GM18907 (cell line): ENCODE measurements around the gene RSPRY1.
"Not testable (repeated sequence)": the region's sequence is repeated elsewhere in the genome, so short reads cannot be mapped to it uniquely, and the experiment has no call there.

Source experiments
- ATAC-seq: cut with Tn5 transposase; IDR thresholded peaks from one replicate; pipeline ENCODE4 v1.9.1; 2021; ENCODE audit warnings: mild to moderate bottlenecking, moderate library complexity; ENCODE audit not compliant: unreplicated experiment

RSPRY1 gene

DNA sequence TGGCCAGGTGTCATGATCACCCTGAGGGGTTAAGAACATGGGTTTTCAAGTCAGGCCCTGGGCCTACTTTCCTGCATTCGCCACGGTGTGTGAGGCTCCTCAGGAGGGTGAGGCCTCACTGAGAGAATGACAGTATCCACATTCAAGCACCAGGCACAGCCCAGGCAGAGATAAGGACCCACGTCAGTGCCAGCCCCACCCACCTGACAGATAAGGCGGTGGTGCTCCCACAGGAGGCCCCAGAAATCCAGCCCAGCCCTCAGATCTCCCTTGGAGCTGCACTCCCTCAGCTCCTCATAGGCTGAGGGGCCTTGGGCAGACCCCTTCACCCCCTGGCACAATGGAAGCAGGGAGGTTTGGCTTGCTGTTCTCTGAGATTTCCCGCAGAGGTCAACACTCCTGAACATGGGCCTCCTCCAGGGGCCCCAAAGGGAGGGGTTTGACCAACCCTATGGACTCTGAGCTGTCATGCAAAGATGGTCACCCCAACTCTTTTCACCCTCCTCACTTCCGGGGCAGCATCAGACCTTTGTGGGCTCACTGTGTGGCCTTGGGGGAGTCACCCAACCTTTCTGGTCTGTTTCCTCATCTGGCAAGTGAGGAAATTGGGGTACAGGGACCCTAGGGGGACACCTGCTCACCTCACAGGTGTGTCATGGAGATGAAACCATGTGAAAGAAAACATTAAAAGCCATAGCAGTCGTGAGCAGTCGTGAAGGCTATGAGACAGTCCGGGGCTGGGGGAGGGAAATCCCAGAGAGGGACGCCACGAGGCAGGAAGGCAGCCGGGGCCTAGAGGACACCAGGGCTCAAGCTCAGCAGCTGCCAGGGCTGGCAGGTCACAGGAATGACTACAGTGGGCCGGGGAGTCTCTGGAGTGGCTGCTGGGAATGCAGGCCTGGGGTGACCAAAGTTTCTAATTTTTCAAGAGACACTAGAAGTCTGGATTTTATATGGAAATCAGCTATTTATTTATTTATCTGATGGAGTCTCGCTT, 83.0 kb downstream of the RSPRY1 start:
- ATAC-seq, result no peak

DNA sequence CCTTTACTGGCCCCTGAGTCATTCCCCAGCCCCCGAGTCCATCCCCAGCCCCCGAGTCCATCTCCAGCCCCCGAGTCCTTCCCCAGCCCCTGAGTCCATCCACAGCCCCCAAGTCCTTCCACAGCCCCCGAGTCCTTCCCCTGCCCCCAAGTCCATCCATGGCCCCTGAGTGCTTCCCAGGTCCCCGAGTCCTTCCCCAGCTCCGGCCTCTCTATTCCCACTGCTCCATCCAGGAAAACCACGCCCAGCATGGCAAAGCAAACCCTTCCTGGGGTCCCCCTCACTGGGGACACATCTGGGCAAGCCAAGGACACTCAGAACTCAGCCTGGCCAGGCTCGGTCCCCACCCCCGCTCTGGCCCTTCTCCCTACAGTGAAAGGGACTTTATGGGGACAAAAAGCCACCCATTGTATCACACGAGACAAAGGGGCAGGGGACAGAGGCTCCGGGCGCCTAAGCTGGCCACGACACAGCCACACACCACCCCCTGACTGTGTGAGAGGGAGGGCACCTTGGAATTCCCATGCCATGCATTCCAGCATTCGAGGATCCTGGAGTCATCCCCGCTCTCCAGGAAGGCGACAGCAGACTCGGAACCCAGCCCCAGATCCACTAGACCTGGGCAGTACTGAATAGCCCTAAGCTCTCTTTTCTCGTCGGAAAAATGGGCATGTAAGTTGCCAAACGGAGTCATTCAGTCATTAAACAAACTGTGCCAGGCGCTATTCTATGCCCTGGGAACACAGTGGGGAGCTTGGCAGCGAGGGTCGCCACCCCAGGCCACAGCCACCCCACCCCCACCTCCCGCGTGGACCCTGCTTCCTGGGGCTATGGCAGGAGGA, 84.3 kb downstream of the RSPRY1 start:
- no peak for ATAC-seq

DNA sequence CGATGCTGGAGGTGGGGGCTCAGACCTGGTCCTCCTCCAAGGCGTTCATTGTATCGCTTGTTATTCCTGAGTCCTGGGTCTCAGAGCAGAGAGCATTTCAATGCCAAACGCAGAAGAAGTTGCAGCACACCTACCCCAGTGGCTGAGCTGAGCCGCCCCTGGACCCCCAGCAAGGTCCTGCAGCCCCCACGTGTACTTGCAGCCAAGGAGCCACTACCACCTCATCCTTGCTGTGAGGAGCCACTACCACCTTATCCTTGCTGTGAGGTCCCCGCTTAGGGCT, 84.9 kb downstream of the RSPRY1 start:
- no peak for ATAC-seq

DNA sequence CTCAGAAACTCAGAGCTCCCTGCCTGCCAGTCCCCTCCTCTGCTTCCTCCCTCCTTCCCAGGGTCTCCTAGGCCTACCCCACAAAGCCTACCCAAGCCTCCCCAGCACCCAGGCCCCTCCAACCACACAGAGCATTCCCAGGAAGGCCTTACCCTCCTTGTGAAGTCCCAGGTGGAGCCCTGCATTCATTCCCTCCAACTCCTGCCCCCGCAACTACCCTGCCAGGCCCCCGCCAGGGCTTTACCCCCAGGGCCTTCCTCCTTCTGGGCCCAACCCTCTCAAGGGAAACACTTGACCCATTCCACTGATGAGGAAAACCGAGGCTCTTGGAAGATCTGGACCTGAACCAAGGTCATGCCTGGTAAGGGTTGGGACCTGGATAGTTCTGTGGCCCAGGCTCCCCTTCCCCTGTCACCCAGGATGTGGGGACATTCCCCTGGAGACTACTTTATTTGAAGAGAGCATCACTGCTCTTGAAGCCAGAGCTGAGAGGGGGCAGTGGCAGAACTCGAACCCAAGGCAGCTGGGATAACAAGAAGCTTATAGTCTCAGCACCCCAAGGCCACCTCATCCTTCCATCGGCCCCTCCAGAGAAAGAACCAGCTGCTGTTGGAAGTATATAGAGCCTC, 85.9 kb downstream of the RSPRY1 start:
- no peak for ATAC-seq

DNA sequence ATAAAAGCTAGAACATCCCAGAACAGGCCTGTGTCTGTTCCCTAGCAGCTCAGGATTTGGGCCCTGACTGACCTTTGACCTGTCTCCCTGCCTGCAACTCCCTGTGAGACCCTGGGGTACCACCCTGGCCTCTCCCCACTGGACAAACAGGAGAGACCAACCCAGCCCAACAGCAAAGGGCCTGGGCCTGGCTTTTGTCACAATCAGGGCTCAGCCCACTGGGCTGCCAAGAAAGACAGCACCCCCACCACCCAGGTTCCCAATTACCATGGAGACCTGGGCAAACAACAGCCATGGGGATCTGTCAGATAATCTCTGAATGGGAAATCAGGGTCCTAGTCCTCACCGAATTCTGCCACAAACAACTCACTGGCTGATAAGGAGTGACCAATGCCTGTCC, 87.2 kb downstream of the RSPRY1 start:
- no peak for ATAC-seq

DNA sequence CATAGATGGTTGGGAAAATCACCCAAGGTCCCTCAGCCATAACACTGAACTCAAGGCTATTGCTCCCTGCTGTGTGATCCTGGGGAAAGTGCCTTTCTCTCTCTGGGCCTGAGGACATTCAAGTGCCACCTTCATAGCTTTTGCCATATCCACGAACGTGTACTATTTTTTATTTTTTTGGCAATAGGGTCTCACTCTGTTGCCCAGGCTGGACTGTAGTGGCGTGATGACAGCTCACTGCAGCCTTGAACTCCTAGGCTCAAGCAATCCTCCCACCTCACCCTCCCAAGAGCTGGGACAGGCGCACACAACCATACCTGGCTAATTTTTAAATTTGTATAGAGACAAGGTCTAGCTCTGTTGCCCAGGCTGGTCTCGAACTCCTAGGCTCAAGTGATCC, 87.7 kb downstream of the RSPRY1 start:
- ATAC-seq, result no peak

DNA sequence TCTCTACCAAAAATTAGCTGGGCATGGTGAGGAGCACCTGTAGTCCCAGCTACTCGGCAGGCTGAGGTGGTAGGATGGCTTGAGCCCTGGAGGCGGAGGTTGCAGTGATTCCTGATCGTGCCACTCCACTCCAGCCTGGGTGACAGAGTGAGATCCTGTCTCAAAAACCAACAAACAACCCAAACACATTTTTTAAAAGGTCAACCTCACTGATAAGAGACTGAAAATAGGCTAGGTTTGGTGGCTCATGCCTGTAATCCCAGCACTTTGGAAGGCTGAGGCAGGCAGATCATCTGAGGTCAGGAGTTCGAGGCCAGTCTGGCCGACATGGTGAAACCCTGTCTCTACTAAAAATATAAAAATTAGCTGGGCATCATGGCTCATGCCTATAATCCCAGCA, 89.8 kb downstream of the RSPRY1 start:
- ATAC-seq, result not testable (repeated sequence)

DNA sequence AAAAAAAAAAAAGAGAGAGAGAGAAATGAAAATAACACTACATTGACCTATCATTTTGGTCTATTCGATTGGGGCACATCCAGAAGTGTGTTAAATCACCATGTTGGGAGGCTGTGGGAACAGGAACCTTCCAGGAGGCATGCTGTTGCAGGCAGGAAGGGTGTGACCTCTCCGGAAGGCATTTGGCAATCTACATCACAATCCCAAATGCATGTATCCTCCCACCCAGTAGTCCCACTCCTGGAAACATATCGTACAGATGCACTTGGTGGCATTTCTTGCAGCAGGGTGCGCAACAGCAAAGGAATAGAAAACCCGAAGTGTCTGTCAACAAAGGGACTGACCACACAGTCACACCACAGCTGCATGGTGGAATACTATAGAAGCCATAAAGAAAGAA, 90.5 kb downstream of the RSPRY1 start:
- no peak for ATAC-seq

DNA sequence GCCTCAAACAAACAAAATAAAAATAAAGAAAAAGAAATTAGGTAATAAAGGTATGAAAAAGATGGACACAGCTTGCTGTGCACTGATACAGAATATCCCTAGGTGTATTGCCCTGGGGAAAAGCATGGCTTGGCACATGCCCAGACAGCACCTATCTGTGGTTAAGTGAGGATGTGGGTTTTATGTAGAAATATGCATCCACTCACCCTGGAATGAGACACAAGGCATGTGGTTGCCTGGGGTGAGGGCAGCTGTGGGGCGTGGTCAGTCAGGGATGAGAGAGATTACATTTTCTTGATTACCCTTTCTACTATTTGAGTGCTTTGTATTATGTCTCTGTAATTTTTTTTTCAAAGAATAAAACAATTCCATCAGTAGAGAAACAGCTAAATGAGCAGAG, 91.5 kb downstream of the RSPRY1 start:
- ATAC-seq, result no peak

DNA sequence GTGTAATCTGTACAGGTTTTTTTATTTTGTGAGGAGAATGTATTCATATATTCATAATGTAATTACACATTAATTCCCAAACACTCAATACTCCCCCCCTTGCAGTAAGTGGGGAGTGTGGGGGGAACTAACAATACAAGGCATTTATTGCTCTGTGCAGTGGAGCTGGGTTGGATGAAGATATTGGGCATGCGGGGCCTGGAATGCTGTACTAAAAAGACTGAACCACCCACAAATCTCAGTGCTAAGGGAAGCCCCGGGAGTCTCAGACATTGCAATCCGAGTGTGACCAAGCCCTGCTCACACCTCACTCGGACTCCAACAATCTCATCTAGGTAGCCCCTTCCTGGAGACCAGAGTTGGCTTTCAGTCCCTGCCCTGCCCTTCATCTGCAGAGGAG, 92.4 kb downstream of the RSPRY1 start:
- ATAC-seq, result no peak

DNA sequence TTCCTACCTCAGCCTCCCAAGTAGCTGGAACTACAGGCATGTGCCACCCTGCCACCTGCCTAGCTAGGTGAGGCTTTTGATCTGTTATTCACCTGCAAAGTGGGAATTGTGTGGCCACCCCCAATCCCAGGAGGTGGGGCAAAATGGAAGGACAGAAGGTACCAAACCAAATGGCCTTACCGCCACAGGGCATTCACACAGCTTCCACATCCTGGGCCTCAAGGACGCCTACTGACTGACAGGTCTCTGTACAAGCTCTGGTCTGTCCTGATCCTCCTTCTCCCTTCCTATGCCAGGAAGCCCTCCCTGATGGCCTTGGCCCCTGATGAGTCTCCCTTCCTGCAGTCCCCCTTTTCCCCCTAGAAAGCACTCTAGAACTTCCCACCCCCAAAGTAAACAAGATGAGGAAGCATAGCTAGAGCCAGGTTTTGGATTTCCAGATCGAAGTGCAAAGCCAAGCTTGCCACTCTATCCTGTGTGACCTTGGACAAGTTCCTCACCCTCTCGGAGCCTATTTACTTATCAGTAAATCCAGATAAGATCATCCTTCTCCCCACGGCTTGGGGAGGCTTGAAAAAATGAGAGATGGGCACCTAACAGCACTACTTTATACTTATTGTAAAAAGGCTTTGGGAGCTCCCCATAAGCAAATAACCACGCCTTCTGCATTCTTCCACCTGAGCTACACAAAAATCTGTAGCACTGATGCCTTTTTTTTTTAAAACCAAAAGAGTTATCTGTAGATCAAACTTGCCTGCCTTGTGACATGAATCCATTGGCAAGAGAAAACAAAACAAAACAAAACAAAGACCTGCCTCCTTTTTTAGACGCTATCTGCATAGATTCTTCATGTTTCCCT, 93.9 kb downstream of the RSPRY1 start:
- ATAC-seq, result no peak

DNA sequence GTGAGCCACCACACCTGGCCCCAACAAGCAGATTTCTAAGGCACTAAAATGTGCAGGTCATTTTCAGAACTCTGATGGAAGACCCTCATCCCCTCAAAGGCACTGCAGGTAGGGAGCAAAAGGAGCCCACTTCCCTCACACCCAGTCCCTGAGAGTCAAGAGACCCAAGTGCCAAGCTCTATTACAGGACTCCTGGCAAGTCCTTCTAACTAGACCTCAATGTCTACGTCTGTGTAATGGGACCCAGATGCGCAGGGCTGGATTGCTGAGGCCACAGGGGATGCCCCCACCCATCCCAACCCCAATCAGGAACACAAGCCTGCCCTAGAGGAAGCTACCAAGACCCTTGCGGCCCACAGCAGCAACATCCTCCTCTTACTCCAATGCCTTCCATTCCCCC, 95.7 kb downstream of the RSPRY1 start:
- no peak for ATAC-seq

DNA sequence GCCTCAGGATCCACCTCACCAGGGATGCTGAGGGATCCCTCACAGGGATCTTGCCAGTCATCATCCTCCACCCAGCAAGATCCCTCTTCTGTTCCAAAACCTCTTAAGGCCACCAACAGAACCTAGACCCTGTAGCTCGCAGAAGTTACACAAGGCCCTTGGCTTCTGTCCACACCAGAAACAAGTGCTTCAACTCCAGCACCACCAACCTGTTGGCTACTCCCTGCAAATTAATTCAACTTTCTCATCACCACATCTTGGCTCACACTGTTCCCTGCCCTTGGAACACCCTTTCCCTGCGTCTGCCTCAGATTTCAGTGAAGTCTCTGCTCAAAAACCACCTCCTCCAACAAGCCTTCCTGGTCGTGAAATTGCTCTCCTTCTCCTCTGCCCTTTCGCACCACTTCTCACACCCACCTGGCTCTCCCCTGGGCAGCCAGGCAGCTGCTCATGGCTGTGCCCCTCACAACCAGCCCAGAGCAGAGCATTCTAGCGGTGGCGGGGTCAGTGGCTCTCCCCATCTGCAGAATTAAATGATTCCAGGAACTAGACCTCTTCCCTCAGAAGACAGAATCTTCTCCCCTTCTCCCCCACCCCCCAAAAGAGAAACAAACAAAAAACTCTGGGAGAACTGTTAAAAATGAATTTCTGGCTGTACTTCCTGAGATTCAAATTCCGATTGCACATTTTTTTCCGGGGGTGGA, 96.5 kb downstream of the RSPRY1 start:
- no peak for ATAC-seq

DNA sequence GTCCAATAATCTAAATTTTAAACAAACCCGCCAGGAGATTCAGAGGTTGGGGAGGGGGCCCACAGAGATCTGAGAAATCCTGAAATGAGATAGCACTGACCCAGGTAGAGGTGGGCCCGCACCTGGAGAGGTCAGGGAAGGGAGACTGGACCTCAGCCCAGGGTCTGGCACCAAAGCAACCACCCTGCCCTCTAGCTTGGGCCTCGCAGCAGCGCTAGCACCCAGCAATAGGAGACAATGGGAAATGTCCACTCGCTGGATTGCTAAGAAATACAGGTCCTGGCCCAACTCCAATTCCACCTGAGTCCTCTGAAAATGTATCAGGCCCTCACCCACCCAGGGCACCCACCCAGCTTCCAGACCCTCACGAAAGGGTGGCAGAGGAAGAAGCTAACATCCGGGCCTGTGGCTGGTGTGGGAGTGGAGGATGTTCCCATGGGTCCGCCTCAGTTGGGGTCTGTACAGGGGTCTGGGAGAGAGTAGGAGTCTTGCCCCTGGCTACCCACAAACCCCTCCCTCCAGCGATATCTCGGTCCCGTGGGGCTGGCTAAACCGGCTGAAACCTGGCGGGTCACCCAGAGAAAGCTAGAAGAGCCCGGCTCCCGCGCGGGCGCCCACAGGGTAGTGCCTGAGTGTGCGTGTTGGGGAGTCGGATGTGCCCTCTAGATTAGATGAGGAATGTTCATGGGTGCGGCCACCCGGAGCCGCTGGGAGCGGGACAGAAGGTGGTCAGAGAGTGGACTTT, 97.3 kb downstream of the RSPRY1 start:
- ATAC-seq, result no peak

DNA sequence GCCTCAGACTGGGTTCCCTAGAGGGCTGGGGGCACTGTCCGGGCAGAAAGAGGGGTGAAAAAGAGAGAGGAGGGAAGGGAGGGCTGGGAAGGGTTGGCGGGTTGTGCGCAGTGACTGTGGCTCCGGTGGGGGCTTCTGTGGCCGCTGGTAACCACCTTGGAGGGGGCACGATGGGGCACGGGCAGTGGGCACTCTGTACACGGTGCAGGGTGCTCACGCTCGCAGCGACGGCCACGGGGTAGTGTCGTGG, 97.8 kb downstream of the RSPRY1 start:
- no peak for ATAC-seq

DNA sequence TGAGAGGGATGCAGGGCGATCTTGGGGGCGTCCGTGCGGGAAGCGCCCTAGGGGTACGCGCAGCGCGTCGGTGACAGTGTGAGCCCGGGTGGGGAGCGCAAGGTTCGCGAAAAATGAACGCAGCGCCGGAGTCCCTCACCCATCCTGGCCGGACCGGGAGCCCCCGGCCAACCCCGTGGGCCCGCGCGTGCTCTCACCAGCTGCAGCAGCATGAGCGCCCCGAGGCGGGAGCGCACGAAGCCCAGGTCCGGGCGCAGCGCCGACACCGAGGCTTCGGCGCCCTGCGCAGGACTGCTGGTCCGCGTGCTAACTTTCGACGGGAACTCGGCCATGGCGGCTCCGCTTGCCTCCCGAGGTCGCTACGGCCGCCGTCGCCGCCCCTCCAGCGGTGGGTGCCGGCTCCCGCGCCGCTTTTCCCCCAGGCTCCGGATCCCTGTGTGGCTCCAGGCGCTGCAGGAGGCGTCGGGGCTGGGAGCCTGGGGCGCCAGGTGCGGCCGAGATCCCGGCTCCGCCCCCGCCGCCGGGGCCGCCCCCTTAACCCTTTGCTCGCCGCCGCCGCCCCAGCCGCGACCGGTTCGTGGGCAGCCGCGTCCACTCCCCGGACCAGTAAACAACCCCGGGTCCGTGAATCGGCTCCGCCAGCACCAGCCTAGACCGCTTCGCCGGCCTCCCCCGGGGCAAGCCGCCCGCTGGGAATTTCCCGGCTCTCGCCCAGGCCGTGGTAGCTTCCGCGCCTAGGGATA, 98.3 kb downstream of the RSPRY1 start, which contains the start of gene PLLP:
Gene PLLP (minus strand): TSS at position 464 of the 743 bp plus-strand sequence. CDS start 132 bp downstream, at position 332.
- no peak for ATAC-seq

DNA sequence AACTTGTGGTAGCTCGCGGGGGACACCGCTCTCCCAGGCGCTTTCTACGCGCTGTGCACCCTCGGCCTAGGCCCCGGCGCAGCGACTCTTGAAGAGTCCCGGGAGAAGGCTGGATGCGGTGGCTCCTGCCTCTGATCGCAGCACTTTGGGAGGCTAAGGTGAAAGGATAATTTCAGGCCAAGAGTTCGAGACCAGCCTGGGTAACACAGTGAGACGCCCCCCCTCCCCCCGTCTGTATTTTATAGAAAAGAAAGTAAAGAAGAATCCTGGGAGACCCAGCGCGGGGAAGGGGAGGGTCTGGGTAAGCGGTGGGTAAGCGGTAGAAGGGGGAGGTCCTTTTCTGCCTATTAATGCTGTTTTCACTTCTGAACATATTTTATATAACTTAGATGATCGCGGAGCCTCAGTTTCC, 98.8 kb downstream of the RSPRY1 start:
- ATAC-seq, result no peak

DNA sequence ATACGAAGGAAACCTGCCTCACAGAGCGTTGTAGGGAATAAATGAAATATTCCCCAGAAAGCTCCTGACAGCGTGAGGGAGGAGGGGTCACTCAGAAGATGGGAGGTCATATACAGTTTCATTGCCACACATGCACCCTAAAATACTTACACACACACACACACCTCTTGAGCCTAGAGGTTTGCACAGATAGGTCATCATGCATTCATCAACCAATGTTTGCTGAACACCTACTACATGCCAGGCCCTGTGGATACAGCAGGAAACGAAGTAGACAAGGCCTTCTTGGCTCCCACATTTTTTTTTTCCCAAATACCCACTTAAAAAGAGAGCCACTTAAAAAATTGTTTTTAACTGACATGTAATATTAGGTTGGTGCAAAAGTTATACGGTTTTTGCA, 99.2 kb downstream of the RSPRY1 start:
- no peak for ATAC-seq
